Stimulated activated CD4-positive, alpha-beta T cell treated with anti-CD3 and anti-CD28 coated beads, TNF-alpha, amount 100 ng/mL, for 4 hours (primary cell): Measurements from ENCODE around the gene CLTA.
"Not testable (repeated sequence)": the region's sequence is repeated elsewhere in the genome, so short reads cannot be mapped to it uniquely, and the experiment has no call there.

Source experiments
- DNase-seq, 3 experiments: peaks; one replicate each; pipeline ENCODE4 v3.0.0-alpha.2; 2020; ENCODE audit warnings: low read depth in 3 of 3

CLTA gene

GRCh38 chr9:36158917-36159316, 31.8 kb upstream of the CLTA start:
- DNase-seq = no peak

- DNase-seq = not testable (repeated sequence)
Measured at GRCh38 chr9:36159509-36159908, 31.2 kb upstream of the CLTA start.

GRCh38 chr9:36160126-36160525, 30.6 kb upstream of the CLTA start:
- DNase-seq = not testable (repeated sequence)

- no peak for DNase-seq
Measured at GRCh38 chr9:36161187-36161586, 29.5 kb upstream of the CLTA start.

- DNase-seq = no peak
Measured at GRCh38 chr9:36162211-36162738, 28.4 kb upstream of the CLTA start.

GRCh38 chr9:36163049-36163785, 27.5 kb upstream of the CLTA start:
- no peak for DNase-seq

GRCh38 chr9:36163786-36164170, 26.9 kb upstream of the CLTA start:
- no peak for DNase-seq

- no peak for DNase-seq
Measured at GRCh38 chr9:36164372-36164771, 26.3 kb upstream of the CLTA start.

- DNase-seq = no peak
Measured at GRCh38 chr9:36164989-36165388, 25.7 kb upstream of the CLTA start.

GRCh38 chr9:36165826-36166167, 24.9 kb upstream of the CLTA start:
- DNase-seq = no peak

GRCh38 chr9:36166168-36166927, 24.4 kb upstream of the CLTA start:
- DNase-seq = peak; percentile 68 to 74 (median 69)

GRCh38 chr9:36169166-36169565, 21.6 kb upstream of the CLTA start, which contains the start of gene CCIN:
CCIN (plus strand) TSS chr9:36169388; CDS start chr9:36169503, 115 bp downstream.
- DNase-seq = no peak

- no peak for DNase-seq
Measured at GRCh38 chr9:36169708-36170107, 21.0 kb upstream of the CLTA start.

GRCh38 chr9:36170531-36170930, 20.2 kb upstream of the CLTA start:
- no peak for DNase-seq

GRCh38 chr9:36173861-36174260, 16.9 kb upstream of the CLTA start:
- no peak for DNase-seq

GRCh38 chr9:36174271-36174670, 16.4 kb upstream of the CLTA start:
- no peak for DNase-seq

GRCh38 chr9:36174731-36175130, 16.0 kb upstream of the CLTA start:
- no peak for DNase-seq

- not testable (repeated sequence) for DNase-seq
Measured at GRCh38 chr9:36175209-36175608, 15.5 kb upstream of the CLTA start.

- DNase-seq = not testable (repeated sequence)
Measured at GRCh38 chr9:36176496-36176895, 14.2 kb upstream of the CLTA start.

GRCh38 chr9:36177571-36177970, 13.2 kb upstream of the CLTA start:
- DNase-seq = no peak

- not testable (repeated sequence) for DNase-seq
Measured at GRCh38 chr9:36180243-36180642, 10.5 kb upstream of the CLTA start.

GRCh38 chr9:36187414-36187813, 3.3 kb upstream of the CLTA start:
- DNase-seq = no peak

GRCh38 chr9:36188212-36188611, 2.5 kb upstream of the CLTA start:
- DNase-seq = no peak
